Measurements from ENCODE around the gene MACROD2. TPM values are rescaled to one million over a fixed set of nuclear protein-coding genes. Genes with fewer than 3 reads are reported as not detected.

The MACROD2 gene
- total RNA-seq, 1 donor from 2014 or later, result 3.8 TPM

DNA sequence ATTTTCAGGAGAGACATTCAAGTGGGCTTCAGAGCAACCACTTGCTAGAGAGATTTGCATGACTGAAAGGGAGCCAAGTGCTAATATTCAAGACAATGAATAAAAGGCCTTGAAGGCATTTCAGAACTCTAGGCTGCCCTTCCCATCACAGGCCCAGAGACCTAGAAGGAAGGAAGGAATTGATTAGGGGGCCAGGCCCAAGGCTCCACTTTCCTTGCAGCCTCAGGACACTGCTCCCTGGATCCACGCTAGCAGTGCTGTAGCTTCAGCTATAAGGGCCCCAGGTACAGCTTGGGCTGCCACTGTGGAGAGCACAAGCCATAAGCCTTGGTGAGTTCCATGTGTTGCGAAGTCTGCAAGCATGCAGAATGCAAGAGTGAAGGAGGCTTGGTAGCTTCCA is 1074.0 kb downstream of the MACROD2 start:
- no peak for DNase-seq (ENCODE audit: low spot score)

DNA sequence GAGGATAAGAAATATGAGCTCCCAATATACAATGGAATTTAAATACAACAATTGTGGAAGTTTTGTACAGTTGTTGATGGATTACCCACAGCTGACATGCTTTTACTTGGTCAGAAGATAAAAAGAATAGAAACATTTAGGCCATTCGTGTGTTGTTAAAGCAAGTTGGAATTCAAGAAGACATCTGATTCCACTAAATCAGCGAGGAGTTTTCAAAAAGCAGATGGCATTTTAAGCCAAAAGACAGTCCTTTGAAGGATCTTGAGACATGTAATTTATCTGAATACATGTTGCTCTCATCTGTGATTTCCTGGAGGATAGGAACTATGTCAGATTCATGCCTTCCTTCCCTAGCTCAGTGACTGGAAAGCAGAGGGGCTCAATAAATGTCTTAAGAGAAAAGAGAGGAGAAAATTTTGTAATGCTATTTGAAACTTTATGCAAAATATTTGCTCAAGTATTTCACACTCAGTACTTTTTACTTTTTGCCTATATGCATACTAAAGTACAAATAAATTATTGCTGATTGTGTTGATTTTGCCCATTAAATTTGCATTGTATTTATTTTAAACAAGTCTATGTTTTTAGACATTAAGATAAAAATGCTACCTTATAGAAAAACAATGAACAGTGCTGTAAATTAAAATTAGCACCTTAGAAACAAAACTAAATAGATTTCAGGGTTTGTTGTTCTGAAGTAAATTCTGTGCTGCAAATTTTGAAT is 1075.9 kb downstream of the MACROD2 start:
- no peak for DNase-seq (ENCODE audit: low spot score)

DNA sequence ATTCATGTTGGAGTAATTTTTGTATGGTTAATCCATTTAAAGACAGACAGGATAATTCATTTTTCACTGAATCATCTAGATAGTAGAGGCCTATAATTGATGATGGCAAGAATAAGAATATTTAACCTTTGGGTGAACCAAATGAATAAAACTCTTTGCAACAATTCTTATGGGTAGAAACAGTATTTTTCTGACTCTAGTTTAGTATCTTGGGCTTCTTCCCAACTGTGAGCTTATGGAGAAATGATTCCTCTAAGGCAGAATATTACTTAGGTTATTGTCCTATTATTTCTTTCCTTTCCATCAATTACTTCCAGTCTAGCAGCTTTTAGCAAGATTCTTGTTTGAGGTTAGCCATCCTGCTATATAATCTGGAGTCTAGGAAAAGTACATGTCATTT is 1077.0 kb downstream of the MACROD2 start:
- DNase-seq (ENCODE audit: low spot score), result no peak

DNA sequence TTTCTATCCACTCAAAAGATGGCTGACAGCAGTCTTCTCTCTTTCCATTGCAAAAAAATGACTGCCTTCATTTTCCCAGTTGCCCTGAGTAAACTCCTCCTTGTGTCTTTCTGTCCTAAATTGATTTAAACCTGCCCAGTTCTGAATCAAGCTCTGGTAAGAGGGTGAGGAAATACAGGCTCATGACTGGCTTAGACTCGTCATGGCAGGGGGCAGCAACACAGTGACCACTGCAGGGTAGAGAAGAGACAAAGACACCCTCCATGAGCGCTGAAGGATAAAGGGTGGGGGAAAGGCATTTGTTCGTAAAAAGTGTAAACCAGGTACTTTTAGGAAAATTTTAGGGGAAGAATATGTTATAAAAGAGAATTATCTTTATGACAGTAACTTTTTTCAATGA is 1080.3 kb downstream of the MACROD2 start:
- no peak for DNase-seq (ENCODE audit: low spot score)

GRCh38 chr20:15076785-15077184 is 1081.5 kb downstream of the MACROD2 start:
- DNase-seq (ENCODE audit: low spot score), result no peak

DNA sequence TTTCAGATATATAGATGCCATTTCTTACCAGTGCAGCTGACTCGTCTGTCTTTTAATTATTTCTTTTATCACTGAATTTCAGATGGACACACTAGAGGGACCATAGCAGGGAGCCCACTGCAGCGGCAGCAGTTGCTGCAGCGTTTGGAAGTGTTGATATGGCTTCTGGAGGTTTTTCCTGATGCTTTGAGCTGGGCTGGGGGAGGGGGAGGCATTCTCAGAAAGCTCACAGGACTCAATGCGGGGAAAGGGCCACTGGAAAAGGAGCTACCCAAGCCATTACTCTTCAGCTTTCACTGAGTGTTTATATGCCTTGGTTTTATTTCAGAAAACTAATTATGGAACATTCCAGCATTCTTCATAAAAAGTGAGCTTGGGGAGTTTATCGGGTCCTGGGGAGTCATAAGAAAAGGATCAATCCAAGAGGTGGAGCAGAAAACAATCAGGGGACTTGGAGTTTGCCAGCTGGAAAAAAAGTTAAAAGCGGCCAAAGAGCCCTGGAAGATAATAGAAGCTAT is 1082.5 kb downstream of the MACROD2 start:
- DNase-seq (ENCODE audit: low spot score), result no peak

DNA sequence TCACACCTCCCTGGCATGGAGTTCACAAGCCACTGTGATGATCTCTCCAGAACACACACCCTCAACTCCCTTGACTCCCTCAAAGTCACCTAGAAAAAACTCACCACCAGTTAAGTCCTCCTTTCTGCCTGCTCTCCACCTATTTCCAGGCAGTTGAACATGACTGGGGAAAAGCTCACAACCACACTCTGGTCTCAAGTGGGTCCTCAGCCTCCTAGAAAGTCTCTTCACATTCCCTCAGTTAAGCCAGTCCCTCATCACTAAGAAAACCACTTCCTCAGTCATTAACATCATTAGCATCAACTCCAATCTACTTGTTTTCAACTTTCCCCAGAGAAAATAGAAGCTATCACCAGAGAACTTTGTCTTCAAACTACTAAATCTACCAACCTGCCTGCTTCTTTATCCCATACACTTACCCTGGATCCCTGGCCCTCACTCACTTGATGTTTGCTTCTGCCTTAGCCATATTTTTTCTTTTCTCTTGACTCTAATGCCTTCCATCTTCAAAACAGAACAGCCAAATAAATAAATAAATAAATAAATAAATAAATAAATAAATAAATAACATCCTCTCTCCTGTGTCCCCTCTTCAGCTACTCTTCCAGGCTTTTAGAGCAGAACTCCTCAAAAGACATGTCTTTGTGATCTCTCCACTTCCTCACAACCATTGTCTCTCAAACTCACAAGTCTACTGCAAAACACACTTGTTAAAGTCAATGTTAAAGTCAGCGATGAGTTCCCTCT is 1084.5 kb downstream of the MACROD2 start:
- no peak for DNase-seq (ENCODE audit: low spot score)

- no peak for DNase-seq (ENCODE audit: low spot score)
Measured at GRCh38 chr20:15081261-15081660, 1085.9 kb downstream of the MACROD2 start.

GRCh38 chr20:15091421-15092037 is 1096.2 kb downstream of the MACROD2 start:
- no peak for DNase-seq (ENCODE audit: low spot score)

DNA sequence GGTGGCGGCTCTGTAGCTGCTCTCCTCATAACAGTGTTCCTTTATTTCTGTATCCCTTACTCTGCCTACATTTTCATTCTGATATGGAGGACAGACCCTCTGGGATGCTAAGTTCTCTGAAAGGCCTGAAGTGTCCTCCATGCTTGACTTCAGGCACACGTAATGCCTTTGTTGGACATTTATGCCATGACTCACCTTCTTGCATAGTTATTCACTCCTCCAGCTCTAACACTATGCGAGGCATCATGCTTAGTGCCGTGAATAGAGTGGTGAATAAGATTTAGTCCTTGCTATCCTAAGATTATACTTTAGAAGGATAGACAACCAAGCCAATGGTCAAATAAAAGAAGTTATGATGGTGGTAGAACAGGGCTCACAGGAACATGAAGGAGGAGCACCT is 1103.0 kb downstream of the MACROD2 start:
- DNase-seq (ENCODE audit: low spot score), result no peak

DNA sequence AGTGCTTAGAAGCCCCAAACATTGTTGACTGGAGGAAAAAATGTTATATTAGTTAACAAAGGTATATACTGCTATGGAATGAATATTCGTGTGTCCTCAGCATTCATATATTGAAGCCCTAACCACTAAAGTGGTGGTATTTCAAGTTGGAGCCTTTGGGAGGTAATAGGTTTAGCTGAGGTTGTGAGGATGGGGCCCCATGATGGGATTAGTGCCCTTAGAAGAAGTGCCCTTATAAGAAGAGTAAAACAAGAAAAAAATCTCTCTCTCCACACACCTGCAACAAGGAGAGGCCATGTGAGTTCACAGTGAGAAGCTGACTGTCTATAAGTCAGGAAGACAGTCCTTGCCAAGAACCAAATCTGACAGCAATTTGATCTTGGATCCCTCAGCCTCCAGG is 1103.8 kb downstream of the MACROD2 start:
- DNase-seq (ENCODE audit: low spot score), result no peak

- no peak for DNase-seq (ENCODE audit: low spot score)
Measured at GRCh38 chr20:15100506-15101160, 1105.3 kb downstream of the MACROD2 start.

DNA sequence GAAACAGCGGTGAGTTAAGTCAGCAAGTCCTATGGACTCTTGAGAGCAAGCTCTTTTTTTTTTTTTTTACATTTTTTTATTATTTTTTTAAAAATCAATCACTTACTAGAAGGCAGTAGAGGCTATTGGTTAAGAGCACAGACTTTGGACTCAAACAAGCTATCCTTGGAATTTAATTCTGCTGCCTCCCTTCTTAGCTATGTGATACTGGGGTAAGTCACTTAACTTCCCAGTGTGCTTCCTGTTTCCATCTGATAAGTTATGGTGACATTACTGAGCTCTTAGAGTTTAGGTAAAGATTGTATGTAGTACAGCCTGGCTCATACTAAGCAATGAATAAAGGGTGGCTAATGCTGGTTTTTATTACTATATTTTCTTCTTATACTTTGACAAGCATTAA is 1112.6 kb downstream of the MACROD2 start:
- no peak for DNase-seq (ENCODE audit: low spot score)

- DNase-seq (ENCODE audit: low spot score), result no peak
Measured at GRCh38 chr20:15109494-15109893, 1114.2 kb downstream of the MACROD2 start.

DNA sequence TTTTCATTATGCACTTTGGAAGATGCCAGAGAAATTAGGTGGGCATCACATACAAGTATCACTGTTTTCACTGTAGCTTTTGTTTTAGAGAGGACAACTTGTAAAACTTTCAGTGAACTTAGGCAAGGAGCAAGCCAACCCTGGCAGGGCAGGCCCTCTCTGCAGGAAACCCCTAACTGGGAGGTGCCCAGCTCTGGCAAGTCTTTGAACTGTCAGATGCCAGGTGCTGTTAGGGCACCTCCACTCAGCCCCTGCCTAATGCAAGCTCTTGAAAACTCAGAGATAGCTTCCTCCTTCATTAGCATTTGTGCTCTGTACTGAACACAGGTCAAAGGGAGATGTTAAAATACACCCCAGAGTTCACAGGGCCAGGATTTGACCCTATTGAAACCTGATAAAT is 1116.3 kb downstream of the MACROD2 start:
- DNase-seq (ENCODE audit: low spot score), result no peak

DNA sequence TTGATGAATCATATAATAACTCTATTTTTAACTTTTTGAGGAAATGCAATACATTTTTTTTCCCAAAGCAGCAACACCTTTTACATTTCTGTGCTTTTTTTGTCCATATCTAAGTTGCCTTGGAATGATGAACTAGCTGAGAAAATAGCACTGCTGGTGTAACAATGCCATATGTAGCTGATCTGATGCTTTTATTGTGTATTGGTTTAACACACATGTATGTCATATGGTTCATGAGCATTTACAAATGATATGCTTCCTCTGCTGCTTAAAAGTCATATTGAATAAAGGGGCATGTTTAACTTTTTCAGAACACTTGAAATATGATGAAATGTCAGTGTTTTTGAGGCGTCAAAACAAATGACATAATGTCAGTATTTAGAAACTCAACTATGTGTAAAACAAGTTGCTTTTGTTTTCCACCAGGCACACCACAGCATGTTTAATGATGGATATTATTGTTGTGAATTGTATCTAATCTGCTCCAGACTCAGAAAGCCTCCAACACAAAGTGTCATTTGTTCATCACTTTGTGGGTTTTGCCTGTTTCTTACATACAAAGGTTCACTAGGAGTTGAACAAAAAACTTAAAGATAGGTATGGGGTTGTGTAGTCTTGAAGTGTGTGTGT is 1117.9 kb downstream of the MACROD2 start:
- no peak for DNase-seq (ENCODE audit: low spot score)

DNA sequence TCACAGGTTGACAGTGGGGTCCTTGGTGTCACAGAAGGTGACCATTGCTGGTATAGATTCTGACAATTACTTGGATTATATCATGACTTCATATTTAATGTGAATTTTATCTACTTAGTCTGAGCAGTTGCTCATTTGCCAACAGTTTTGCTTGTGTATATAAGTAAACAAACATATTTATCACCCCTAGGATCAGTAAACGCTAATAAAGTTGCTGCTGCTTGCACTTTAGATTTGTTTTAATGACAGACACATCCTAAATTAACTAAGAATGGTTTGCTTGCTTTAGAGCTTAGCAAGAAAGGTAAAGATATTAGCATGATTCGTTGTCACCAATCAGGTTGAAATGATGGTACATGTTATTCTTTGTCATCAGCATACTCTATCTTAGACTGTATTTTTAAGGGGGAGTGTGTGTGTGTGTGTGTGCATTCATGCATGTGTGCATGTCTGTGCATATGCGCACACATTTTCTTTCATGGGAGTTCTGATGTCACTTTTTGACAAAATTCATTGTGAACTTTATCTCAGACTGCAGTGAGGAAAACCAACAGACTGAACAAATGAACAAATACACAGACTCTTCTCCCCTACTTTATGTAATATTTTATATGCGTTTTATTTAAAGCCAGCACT is 1124.7 kb downstream of the MACROD2 start:
- DNase-seq (ENCODE audit: low spot score), result no peak

DNA sequence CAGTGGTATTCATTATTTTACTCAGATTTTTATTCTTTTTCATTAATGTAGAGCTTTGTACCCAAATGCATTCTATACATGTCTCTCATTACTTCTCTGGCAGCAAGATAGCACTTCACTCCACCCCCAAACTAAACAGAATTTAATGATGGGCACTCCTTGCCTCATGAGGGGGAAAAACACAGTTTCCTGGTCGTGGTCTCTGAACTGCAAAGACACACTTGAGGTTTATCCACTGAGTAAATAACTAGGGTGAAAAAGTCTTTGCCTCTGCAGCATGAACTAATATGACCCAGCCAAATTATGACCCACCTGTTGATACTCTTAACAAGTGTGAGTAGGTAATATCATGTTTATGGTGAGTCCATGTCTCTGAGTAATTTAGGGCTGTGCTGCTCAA is 1127.3 kb downstream of the MACROD2 start:
- DNase-seq (ENCODE audit: low spot score), result no peak

DNA sequence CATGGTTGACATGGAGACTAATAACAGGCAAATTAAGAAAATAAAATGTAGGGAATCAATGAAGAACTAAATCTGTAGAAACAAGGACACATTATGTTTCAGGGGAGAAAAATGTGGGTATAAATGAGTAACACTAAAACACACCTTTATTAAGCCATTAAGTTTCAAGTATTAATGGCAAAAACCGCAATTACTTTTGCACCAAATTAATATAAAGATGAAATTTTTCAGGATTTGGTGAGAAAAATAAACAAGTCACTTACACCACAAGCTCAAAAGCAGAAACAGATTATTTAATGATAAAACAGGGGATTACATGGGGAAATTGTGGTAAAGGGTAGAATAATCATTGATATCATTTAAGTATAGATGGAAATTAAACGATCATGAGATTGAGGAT is 1135.9 kb downstream of the MACROD2 start:
- no peak for DNase-seq (ENCODE audit: low spot score)

DNA sequence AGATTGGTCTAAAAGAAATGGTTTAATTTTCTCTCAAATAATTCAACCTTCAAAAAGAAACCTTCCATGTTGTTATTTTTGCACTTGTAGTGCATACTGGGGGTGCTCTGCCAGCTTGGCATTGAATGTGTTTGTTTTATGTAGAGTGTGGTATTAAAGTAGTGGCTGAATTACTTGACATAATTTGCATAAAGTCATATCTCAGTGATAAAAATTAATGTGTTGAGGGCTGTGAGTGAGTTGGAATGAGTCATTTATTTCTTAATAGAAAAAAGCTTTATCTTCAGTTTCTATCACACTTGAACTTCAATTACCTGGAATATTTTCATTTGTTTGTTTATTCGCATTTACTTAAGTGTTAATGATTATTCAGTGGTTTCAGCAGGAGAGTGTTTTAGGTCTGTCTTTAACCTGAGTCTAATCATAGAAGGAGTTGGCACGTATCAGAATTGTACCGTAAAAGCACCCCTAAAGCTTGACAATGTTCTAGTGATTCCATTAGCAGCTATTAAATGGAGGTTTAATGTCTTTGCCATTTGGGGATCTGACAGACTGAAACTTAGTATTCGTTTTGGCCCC is 1143.3 kb downstream of the MACROD2 start:
- DNase-seq (ENCODE audit: low spot score), result no peak

All from mesenteric fat pad (tissue), 1 donor.